Nucleus accumbens (tissue), 56 donors: ENCODE measurements around the gene ARL16.

Experiments used
- DNase-seq, 56 donors: peaks; one replicate each; lab custom pipeline; 2025; lab: John Stamatoyannopoulos, UW

Gene ARL16

DNA sequence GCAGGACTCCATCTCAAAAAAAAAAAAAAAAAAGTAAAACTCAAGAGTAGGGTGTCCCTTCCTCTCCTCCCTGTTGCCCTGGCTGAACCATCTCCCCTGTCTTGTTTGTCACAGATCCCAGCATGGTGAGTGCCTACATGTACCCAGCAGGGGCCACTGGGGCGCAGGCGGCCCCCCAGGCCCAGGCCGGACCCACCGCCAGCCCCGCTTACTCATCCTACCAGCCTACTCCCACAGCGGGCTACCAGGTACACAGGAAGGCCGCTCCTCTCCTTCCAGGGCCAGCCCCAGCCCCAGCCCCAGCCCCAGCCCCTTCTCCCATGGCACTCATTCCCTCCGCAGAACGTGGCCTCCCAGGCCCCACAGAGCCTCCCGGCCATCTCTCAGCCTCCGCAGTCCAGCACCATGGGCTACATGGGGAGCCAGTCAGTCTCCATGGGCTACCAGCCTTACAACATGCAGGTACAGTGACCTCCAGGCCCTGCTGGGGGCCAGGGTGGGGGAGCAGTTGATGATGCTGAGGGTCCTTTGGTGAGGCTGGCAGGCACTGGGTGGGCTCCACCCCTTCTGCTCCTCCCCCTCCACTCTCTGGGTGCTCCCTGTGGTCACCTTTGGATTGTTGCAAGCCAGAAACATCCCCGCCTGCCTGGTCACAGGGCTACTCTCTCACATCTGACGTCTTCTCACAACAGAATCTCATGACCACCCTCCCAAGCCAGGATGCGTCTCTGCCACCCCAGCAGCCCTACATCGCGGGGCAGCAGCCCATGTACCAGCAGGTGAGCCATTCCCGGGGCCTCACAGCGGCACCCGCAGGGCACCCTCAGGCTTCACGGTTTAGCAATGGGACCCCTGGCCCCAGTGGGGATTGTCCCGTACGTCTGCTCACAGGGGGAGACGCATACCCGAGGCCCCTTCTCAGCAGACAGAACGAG is 17.0 kb upstream of the ARL16 start:
- no peak for DNase-seq

DNA sequence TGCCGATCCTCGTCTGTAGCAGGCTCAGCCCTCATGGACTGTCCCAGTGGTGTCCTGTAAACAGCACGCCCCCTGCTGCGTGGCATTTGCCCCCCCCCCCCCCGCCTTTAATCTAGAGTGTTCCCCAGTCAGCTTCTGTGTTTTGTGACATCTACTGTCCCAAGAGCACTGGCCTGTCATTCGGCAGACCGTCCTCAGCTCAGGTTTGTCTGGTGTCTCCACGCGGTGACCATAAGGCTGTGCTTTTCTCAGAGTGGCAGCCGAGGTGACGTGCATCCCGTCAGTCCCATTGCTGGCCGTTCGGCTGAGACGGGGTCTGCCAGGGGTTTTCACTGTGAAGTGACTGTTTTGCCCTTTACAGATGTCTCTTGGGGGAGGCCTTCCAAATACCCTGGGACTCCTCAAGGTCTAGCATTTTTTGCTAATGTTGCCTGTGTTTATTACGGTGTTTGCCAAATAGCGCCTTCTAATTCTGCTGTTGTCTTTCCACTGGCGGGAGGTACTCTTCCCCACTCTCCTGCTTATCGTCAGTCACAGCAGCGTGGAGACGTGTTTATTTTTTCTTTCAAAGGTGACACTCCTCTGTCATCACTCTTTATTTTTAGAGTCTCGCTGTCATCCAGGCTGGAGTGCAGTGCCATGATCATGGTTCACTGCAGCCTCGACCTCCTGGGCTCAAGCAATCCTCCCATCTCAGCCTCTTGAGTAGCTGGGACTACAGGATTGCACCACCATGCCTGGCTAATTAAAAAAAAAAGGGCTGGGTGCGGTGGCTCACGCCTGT is 13.9 kb upstream of the ARL16 start:
- no peak for DNase-seq

DNA sequence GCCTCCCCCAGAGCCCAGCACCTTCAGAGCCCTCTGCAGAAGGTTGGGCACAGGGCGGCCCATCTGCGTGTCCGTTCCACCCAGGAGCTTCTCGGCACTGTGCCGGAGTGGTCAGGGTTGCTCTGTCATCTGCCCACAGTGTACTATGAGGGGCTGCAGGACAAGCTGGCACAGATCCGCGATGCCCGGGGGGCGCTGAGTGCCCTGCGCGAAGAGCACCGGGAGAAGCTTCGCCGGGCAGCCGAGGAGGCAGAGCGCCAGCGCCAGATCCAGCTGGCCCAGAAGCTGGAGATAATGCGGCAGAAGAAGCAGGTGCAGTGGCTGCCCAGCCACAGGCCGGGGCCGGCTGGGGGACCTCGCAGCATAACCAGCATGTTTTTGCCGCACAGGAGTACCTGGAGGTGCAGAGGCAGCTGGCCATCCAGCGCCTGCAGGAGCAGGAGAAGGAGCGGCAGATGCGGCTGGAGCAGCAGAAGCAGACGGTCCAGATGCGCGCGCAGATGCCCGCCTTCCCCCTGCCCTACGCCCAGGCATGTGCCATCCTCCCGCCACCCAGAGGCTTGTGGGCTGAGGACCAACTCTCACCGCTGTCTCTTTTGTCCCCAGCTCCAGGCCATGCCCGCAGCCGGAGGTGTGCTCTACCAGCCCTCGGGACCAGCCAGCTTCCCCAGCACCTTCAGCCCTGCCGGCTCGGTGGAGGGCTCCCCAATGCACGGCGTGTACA is 12.8 kb upstream of the ARL16 start:
- DNase-seq, result no peak

DNA sequence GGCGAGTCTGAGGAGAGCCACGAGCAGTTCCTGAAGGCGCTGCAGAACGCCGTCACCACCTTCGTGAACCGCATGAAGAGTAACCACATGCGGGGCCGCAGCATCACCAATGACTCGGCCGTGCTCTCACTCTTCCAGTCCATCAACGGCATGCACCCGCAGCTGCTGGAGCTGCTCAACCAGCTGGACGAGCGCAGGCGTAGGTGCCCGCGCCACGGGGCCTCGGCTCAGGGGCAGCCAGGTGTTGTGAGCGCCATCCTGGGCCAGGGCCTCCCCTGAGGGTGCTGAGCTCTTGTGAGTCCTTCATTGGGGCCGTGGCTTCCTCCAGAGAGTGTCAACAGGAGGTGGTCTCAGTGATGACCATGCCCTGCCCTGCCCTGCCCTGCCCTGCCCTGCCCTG is 12.2 kb upstream of the ARL16 start:
- DNase-seq, result no peak

DNA sequence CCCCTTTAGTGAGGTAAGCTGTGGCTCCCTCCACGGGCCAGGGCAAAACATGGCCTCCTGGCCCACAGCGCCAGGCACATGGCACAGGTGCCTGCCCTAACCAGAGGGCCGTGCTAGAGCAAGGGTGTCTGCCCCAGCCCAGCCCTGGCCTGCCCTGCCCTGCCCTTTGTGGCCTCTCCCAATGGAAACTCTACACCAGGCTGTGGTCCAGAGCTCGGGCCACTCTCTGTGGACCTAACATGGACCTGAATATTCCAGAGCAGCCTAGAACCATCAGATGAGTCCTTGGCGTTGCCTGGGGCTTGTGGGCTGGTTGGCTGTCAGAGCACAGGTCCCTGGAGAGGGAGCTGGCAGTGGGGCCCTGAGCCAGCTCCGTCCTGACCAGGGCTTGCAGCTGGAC is 11.6 kb upstream of the ARL16 start:
- no peak for DNase-seq

DNA sequence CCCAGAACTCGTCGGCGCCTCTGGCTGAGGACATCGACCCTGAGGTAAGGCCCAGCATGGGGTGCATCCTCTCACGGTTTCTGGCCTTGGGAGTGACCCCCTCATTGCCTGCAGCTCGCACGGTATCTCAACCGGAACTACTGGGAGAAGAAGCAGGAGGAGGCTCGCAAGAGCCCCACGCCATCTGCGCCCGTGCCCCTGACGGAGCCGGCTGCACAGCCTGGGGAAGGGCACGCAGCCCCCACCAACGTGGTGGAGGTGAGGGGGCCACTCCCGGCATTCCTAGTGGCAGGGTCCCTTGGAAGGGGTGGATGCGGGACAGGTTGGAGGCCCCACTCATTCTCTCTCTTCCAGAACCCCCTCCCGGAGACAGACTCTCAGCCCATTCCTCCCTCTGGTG is 11.2 kb upstream of the ARL16 start:
- no peak for DNase-seq

DNA sequence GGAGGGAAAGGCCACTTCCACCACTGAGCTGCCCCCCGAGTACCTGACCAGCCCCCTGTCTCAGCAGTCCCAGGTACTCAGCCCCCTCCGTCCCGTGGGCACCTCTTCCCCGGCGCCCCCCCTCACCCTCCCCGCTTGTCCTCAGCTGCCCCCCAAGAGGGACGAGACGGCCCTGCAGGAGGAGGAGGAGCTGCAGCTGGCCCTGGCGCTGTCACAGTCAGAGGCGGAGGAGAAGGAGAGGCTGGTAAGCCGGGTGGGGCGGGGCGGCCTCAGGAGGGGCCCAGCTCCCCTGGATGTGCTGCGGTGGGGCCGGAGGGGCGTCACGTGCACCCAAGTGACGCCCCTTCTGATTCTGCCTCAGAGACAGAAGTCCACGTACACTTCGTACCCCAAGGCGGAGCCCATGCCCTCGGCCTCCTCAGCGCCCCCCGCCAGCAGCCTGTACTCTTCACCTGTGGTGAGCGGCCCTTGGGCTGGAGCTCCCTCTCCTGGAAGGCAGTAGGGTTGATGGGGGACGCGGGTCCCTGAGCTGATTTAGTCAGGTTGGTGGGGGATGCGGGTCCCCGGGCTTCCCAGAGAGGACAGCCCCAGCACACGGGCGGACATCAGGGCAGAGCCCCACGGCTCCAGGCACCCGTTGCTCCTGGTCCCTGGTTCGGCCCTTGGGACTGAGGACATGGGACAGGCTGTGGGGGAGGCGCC is 10.1 kb upstream of the ARL16 start:
- no peak for DNase-seq

DNA sequence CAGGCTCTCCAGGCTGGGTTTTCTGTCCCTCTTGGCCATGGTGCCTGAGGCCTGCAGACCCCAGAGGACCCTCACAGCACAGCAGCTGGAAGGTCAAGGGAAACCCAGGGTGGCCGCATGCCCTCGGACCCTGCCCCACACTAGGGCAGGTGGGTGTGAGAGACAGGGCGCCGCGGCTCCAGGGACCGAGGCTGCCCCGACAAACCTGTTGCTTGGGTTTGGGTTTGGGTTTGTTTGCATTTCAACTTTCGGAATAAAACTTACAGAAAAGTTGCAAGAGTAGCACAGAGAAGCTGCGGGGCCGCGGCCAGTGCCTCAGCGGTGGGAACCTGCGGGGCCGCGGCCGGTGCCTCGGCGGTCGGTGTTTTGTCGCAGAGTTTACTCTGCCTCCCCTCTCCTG is 8.0 kb upstream of the ARL16 start:
- DNase-seq, result no peak

DNA sequence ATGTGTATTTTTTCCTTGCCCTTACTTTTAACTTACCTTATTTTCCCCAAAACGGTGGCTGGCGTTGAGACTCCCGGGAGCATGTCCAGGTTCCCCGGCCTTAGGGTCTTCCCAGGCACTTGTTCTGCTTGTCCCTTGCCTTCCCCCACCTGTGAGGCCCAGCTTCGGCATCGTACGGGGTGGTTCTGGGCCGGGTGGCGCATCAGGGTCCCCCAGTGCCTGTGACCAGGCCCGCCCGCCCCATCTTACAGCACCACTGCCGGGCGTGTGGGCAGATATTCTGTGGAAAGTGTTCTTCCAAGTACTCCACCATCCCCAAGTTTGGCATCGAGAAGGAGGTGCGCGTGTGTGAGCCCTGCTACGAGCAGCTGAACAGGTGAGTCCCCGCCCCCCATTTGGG is 7.6 kb upstream of the ARL16 start:
- no peak for DNase-seq

DNA sequence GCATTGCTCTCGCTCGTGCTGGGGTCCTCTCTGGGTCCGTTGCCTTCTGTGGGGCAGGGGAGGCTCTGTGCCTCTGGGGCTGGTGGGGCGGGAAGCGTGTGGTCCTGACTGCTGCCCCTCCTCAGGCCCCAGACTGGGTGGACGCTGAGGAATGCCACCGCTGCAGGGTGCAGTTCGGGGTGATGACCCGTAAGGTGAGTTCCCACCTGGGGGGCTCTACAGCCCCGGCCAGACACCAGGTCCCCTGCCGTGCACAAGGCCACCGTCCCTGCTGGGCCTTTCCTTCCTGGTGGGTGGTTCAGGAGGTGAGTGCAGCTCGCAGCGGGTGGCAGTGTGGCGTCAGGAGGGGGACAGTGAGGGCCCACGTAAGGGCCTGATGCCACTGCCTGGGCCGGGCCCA is 7.0 kb upstream of the ARL16 start:
- DNase-seq, result no peak

DNA sequence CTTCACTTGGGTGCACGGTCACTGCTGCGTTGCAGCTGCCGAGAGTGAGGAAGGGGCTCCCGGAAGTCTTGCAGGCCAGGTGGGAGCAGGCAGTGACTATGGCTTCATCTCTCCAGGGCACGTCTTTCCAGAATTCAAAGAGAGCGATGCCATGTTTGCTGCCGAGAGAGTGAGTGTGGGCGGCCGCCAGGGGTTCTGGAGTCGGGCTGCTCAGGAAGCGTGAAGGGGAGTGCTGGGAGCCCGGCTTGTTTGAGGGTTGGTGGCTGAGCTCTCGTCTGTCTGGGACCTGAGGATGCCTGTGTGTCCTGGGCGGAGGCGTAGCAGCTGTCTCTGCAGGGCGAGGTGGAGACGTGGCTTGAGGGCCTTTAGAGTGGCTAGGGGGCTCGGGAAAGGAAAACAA is 6.5 kb upstream of the ARL16 start:
- DNase-seq, result peak in 5 of 56 donors; percentile 12 to 24 (median 16)

DNA sequence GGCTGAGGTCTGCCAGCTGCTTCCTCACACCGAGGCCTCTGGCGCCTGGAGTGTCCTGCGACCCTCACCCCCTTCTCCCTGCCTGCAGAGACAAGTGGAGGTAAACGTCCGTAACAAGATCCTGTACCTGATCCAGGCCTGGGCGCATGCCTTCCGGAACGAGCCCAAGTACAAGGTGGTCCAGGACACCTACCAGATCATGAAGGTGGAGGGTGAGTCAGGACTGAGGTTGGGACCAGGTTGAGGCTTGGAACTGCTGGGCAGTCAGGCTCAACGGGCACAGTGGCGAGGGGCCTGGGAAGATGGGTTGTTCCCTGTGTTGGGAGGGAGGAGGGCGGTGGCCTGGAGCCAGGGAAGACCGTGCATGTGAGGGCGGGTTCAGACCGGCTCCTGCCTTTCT is 5.0 kb upstream of the ARL16 start:
- DNase-seq, result no peak

DNA sequence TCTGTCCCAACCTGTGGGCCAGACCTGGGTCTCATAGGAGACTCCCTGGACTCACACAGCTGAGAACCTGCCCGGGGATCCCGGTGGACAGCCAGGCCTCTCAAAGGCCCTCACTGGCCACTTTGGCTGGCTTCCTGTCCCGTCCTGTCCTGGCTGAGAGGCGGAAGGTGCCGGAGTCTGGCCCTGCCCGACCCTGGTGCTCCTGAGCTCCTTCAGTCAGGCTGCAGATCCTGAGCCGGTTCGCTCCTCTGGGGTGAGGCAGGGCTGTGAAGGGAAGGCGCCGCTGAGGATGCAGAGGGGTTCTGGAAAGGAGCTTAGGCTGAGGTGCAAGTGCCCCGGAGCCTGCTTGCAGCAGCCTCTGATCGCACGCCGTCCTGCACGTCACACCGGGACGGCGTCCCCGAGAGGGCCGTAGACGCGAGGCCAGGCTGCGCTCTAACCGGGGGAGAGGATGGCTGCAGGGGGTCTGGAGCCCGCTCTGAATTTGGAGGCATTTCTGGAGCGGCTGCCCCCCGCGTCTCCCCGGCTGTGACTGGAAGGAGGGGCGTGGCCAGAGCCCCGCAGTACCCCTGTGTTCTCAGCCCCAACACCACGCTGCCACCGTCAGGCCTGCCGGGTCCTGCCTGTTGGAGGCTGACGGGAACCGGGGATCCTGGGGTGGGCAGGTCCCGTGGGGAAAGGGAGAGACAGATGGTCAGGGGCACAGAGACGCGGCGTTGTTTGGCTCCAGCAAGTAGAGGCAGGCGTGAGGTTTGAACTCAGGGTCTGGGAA is 4.4 kb upstream of the ARL16 start:
- no peak for DNase-seq

DNA sequence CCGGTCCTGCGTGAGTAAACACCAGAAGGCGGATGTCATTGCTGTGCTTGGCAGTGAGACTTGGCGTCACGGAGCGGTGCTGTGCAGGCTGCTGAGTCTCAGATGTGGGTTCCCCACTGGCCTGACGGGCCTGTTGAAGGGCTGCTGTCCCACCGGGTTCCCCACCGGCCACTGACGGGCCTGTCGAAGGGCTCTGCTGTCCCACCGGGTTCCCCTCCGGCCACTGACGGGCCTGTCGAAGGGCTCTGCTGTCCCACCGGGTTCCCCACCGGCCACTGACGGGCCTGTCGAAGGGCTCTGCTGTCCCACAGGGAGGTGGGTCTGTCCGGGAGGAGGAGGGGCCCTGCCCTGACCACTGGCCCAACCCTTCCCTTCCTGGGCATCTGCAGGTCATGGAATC is 3.0 kb upstream of the ARL16 start:
- DNase-seq, result no peak

DNA sequence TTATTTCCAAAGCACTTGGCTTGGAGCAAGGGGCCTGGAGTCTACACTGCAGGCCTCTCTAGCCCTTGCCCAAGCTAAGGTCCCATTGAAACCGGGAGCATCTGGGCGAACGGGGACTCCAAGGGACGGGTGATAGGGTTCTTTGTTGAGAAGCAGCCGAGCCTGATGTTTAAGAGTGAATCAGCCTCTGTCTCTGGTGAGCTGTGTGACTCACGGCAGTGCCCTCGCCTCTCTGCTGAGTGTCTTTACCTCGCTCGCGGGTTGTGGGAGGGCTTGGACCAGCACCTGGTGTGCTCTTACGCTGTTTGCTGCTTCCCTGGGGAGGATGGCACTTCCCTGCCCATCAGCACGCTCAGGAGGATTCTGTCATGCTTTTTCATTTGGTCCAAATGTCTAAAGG is 1.5 kb upstream of the ARL16 start:
- DNase-seq, result peak in 16 of 56 donors; percentile 6 to 72 (median 28)

DNA sequence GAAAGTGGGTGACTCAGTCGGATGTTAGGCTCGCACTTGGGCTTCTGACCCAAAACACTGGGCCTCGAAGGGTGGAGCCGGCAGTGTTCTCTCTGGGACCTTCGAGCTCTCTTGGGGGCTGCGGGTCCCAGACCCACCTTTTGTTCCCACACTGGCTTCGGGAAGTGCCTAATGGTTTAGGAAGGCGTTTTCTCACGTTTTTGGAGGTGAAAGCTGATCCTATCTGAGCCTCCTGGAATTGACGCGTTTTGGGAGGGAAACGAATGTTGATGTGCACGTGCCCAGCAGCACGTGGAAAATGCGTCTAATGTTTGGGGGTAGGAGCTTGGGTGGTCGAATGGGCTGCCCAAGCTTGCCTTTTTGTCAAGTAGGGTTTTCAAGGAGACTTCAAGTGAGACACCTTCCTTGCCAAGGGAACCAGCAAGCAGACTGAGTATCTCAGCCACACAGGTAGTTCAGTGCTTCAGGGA is 880 bp upstream of the ARL16 start:
- peak in 1 of 56 donors; percentile 50 for DNase-seq

DNA sequence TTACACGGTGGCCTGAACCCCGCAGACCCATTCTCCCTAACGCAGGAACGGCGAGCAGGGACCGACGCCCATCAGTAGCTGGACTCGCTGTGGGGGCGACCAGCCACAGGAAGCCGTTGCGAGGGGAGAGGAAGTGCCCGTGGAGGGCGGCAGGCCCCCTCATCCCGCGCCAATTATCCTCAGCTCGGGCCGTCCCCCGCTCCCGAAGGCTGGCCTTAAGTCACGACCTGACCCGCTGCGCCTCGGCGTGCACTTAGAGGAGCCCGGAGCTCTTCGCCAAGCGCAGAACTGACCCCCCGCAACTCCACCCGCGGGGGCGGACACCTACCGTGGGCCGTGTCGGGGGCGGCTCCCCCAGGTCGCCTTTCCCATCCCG is 401 bp downstream of the ARL16 start:
- peak in 1 of 56 donors; percentile 41 for DNase-seq

DNA sequence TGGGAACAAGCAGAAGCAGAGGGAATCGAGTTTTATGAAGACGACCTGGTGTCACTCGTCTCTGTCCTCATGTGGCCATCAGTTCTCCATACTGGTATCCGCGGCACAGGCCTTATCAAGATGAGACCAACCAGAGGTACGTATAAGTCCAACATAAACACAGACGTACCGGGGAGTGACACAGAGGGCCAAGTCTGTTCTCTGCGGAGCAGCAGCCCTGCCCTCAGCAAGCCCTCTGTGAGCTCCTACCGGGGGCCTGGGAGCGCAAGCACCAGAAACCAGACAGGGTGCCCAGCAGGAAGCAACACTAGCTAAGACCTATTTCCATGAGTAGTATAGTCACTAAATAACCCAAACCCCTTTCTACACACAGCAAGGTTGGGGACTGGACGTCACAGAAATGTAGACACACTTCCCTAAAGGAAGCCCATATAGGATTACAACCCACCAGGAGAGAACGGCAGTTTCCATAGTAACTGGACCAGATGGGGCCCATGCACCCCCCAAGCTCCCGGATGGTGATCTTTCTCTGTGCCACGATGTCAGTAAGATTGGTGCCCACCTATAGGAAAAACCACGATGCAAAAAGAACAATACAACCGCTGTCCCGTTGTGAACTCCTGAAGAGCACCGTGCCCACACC is 911 bp downstream of the ARL16 start:
- DNase-seq, result no peak

DNA sequence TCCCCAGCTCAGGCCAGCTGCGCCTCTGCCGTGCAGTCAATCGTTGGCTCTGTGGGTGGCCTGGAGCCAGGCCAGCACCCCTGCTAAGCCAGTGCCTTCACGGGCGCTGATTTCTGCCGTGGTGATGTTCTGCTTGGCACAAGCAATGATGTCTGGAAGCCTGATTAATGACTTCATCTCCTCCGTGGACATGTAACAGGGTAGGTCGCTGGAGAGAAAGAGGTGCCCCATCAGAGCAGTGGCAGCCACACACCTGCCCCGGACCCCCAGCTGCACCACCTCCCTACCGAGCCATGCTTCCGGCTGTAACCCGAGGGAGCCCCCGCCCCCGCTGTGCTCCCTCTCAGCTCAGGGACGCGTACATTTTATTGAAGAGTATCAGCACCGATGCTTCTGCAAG is 1.9 kb downstream of the ARL16 start:
- DNase-seq, result peak in 6 of 56 donors; percentile 9 to 36 (median 22)
